ENCODE results near the gene DMBX1.

DNA sequence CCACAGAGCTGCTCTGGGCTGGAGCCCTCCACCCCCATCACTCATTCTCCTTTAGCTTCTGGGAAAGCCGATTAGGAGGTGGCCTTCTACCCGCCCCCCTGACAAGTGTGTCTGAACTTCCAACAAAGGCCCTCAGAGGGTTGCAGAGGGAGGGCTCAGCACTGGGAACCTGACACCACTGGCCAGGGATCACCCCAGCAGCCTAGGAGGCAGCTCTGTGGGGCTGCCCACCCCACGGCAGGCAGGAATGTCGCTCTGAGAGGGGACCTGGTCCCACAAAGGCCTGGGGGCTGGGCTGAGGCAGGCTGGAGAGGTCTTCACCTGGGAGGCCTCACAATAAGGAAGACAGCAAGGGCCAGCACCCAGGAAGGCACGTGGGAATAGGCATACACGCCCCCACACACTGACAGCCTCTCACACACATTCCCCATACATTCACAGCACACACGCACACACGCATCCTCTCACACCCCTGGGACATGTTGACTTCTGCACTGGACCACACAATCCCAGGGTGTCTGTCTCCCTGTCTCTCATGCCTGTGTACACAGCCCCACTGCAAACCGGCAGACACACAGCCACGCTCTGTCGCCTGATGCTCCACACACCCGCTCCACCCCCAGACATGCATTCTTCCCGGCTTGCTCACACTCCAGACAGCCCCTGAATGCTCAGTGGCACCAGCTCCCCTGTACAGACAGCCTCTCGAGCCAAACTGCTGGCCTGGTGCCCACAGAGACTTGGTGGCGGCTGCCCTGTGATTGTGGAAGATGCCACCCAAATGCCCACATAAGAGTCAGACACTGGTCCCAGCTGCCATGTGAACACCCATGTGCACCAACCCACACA, 30.7 kb downstream of the DMBX1 start:
- TF ChIP-seq CBX2 (IDR thresholded peaks at IDR 0.05; ENCODE audit: borderline replicate concordance, low read depth) (no peak), MYC (IDR thresholded peaks at IDR 0.05; ENCODE audit: borderline replicate concordance, low read length) (no peak), CTCF (IDR thresholded peaks at IDR 0.05) (no peak), EP300 (IDR thresholded peaks at IDR 0.05) (peak in 1 of 2 experiments; percentile 23; a peak in 1 of 5 replicates), POLR2A (IDR thresholded peaks at IDR 0.05; ENCODE audit: low read length) (no peak), TP53 (CRISPR knock-in tag; IDR thresholded peaks at IDR 0.05) (no peak), ESRRA (IDR thresholded peaks at IDR 0.05; ENCODE audit: borderline replicate concordance, low read length) (no peak), RAD21 (conservative IDR thresholded peaks at IDR 0.05 in 1 of 2, IDR thresholded peaks at IDR 0.05 in 1 of 2) (no peak), MAFK (IDR thresholded peaks at IDR 0.05; ENCODE audit: partially characterized antibody) (no peak)

All from A549 (cell line).